HUES48 (cell line): ENCODE data around the gene TNFSF10.

Source experiments
- H3K27ac ChIP-seq: one replicate; pipeline ENCODE4 v1.7.0; 2013; ENCODE audit warnings: low read depth, low read length, inconsistent platforms
- H3K27me3 ChIP-seq: 2 replicates; pipeline ENCODE4 v1.6.1; 2013; ENCODE audit warnings: mild to moderate bottlenecking, low read length; ENCODE audit not compliant: control insufficient read depth, insufficient read depth
- H3K36me3 ChIP-seq: 2 replicates; pipeline ENCODE4 v1.6.1; 2013; ENCODE audit warnings: low read length; ENCODE audit not compliant: control insufficient read depth, insufficient read depth
- H3K4me1 ChIP-seq: 2 replicates; pipeline ENCODE4 v1.6.1; 2013; ENCODE audit warnings: mild to moderate bottlenecking, low read length; ENCODE audit not compliant: control insufficient read depth, insufficient read depth
- H3K4me3 ChIP-seq: 2 replicates; pipeline ENCODE4 v1.5.1; 2013; ENCODE audit warnings: mild to moderate bottlenecking, low read depth, low read length
- H3K9ac ChIP-seq: 2 replicates; pipeline ENCODE4 v1.6.1; 2013; ENCODE audit warnings: mild to moderate bottlenecking, low read depth, low read length, moderate library complexity
- H3K9me3 ChIP-seq: 2 replicates; pipeline ENCODE4 v1.6.1; 2013; ENCODE audit warnings: low read length; ENCODE audit not compliant: control insufficient read depth, insufficient read depth

TNFSF10 gene

GRCh38 chr3:172559020-172559419 lies 35.8 kb upstream of the TNFSF10 start:
- no peaks in the 10 kb centered on the region for H3K27me3 ChIP-seq
- H3K4me1 ChIP-seq, result peaks cover 14% of the 10 kb centered on the region; the same call in 1 of the 2 replicates
- H3K4me3 ChIP-seq, result no peak overlapping the region
- H3K36me3 ChIP-seq, result no peaks in the 10 kb centered on the region
- no peaks in the 10 kb centered on the region for H3K9me3 ChIP-seq
- no peak overlapping the region for H3K27ac ChIP-seq
- H3K9ac ChIP-seq, result no peak overlapping the region

GRCh38 chr3:172557515-172558220 lies 34.4 kb upstream of the TNFSF10 start:
- Histone ChIP-seq H3K9ac (no peak overlapping the region), H3K4me1 (0 out of 2 replicates have a peak, but pooled peaks cover under 1% of the 10 kb centered on the region), H3K27ac (no peak overlapping the region), H3K9me3 (no peaks in the 10 kb centered on the region), H3K27me3 (no peaks in the 10 kb centered on the region), H3K36me3 (no peaks in the 10 kb centered on the region), H3K4me3 (no peak overlapping the region)

DNA sequence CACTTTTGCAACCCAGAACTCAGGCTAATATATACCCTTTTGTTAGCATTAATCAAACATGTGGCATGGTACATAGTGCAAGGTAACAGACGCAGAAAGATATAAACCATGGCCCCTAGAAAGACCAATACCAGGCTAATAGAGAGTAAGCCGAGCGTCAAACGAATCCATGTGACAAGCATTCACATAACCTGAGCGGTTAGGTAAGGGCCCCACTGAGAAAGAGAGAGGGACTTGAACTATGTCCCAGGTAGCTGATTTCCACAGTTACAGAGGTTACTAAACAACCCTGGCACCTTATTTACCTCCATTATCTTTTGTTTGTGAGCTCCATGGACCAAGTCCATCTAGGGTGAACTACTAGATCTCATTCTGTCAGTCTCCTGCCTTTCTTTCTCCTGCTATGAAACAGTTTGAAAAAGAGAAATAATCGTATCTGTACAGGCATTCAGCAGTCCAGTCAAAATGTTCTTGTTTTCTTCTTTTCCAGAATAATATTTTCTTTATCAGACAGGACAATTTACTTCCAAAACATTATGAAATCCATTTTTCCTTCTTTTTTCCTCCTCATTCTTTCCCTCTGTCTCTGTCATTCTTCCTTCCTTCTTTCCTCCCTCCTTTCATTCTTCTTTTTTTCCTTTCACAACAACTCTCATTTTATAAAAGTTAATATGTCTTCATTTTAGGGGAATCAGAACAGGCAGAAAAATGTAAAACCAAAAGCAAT lies 30.5 kb upstream of the TNFSF10 start:
- Histone ChIP-seq H3K9ac (no peak overlapping the region), H3K4me3 (no peak overlapping the region)

DNA sequence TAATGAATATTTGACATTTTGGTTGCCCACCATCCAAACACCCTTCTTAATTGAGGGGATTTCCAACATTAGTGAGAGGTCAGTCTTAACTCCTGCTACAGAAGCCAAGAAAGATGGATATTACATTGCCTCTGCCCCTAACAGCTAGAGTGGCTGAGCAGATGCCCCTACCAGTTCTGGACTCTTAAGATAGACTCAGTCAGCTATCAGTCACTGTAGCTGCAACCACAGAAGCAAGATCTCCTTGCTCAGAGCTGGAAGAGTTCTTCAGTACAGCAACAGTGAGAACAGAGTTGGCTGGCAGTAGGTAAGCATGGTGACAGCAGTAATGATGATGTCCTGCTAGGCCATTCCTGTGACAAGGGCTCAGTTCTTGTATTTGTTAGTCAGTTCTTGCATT lies 29.4 kb upstream of the TNFSF10 start:
- Histone ChIP-seq H3K27me3 (no peaks in the 10 kb centered on the region), H3K27ac (no peak overlapping the region), H3K9ac (no peak overlapping the region), H3K4me3 (no peak overlapping the region), H3K4me1 (no peaks in the 10 kb centered on the region), H3K9me3 (no peaks in the 10 kb centered on the region), H3K36me3 (no peaks in the 10 kb centered on the region)

More for the DNA sequence above, 30.5 kb upstream of the TNFSF10 start:
- no peaks in the 10 kb centered on the region for H3K36me3 ChIP-seq
- no peaks in the 10 kb centered on the region for H3K4me1 ChIP-seq
- H3K27ac ChIP-seq, result no peak overlapping the region
- no peaks in the 10 kb centered on the region for H3K27me3 ChIP-seq
- H3K9me3 ChIP-seq, result no peaks in the 10 kb centered on the region

DNA sequence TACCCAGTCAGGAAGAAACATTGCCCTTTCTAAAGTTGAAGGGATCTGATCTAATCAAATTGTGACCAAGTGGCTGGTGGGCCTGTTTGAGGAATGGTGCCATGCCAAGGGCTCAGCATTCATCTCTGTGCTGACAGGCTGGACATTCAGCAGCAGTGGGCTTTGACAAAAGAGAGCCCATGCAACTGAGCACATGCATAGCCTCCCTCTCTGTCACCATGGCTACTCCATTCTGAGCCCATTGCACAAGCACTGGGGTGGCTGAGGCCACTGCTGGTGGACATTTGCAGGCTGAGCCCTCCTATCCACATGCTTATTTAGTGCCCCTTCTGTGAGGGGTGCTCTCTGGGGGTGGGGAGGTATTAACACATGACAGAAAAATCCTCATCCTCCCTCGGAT lies 28.6 kb upstream of the TNFSF10 start:
- no peaks in the 10 kb centered on the region for H3K4me1 ChIP-seq

GRCh38 chr3:172550347-172550943 lies 27.2 kb upstream of the TNFSF10 start:
- Histone ChIP-seq H3K27me3 (no peaks in the 10 kb centered on the region), H3K4me1 (no peaks in the 10 kb centered on the region), H3K9ac (no peak overlapping the region), H3K27ac (no peak overlapping the region), H3K9me3 (no peaks in the 10 kb centered on the region), H3K4me3 (no peak overlapping the region), H3K36me3 (no peaks in the 10 kb centered on the region)

More for the DNA sequence above, 28.6 kb upstream of the TNFSF10 start:
- H3K9me3 ChIP-seq, result no peaks in the 10 kb centered on the region
- no peak overlapping the region for H3K27ac ChIP-seq
- no peaks in the 10 kb centered on the region for H3K27me3 ChIP-seq
- no peaks in the 10 kb centered on the region for H3K36me3 ChIP-seq
- H3K4me3 ChIP-seq, result no peak overlapping the region
- no peak overlapping the region for H3K9ac ChIP-seq

DNA sequence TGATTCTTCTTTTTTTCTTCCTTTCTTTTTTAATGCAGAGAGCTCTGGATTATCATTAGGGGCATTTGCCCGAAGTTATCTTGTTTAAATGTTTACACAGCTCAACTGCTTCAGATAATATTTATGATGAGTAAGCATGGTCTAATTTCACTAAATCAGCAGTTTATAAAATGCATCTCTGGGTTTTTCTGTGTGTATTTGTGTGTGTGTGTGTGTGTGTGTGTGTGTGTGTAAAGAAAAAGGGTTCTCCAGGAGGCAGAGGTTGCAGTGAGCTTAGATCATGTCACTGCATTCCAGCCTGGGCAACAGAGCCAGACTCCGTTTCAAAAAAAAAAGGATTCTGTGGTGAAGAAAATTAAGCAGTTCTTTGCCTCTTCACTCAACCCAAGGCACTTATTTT lies 25.9 kb upstream of the TNFSF10 start:
- Histone ChIP-seq H3K4me1 (no peaks in the 10 kb centered on the region), H3K9me3 (no peaks in the 10 kb centered on the region), H3K9ac (no peak overlapping the region), H3K27me3 (no peaks in the 10 kb centered on the region), H3K27ac (no peak overlapping the region), H3K4me3 (no peak overlapping the region), H3K36me3 (no peaks in the 10 kb centered on the region)

GRCh38 chr3:172546628-172547214 lies 23.5 kb upstream of the TNFSF10 start:
- no peak overlapping the region for H3K4me3 ChIP-seq
- no peaks in the 10 kb centered on the region for H3K9me3 ChIP-seq
- no peak overlapping the region for H3K27ac ChIP-seq
- H3K9ac ChIP-seq, result no peak overlapping the region
- H3K27me3 ChIP-seq, result no peaks in the 10 kb centered on the region
- H3K4me1 ChIP-seq, result no peaks in the 10 kb centered on the region
- no peaks in the 10 kb centered on the region for H3K36me3 ChIP-seq

- Histone ChIP-seq H3K4me3 (no peak overlapping the region), H3K9ac (no peak overlapping the region), H3K27me3 (no peaks in the 10 kb centered on the region), H3K27ac (no peak overlapping the region), H3K4me1 (no peaks in the 10 kb centered on the region), H3K36me3 (no peaks in the 10 kb centered on the region), H3K9me3 (no peaks in the 10 kb centered on the region)
Observed at GRCh38 chr3:172546105-172546504, 22.9 kb upstream of the TNFSF10 start.

- no peaks in the 10 kb centered on the region for H3K9me3 ChIP-seq
- no peaks in the 10 kb centered on the region for H3K4me1 ChIP-seq
- H3K27ac ChIP-seq, result no peak overlapping the region
- no peaks in the 10 kb centered on the region for H3K36me3 ChIP-seq
- H3K9ac ChIP-seq, result no peak overlapping the region
- no peaks in the 10 kb centered on the region for H3K27me3 ChIP-seq
- H3K4me3 ChIP-seq, result no peak overlapping the region
Observed at GRCh38 chr3:172544404-172544803, 21.2 kb upstream of the TNFSF10 start.

- H3K4me3 ChIP-seq, result no peak overlapping the region
- H3K27ac ChIP-seq, result no peak overlapping the region
- H3K9me3 ChIP-seq, result no peaks in the 10 kb centered on the region
- H3K36me3 ChIP-seq, result no peaks in the 10 kb centered on the region
- no peaks in the 10 kb centered on the region for H3K4me1 ChIP-seq
- H3K9ac ChIP-seq, result no peak overlapping the region
- H3K27me3 ChIP-seq, result no peaks in the 10 kb centered on the region
Observed at GRCh38 chr3:172543884-172544283, 20.7 kb upstream of the TNFSF10 start.
